Subcutaneous adipose tissue (tissue), 4 donors: ENCODE data around the gene CCNF. TPM values are rescaled to one million over a fixed set of nuclear protein-coding genes. Genes with fewer than 3 reads are reported as not detected.

Experiments
- total RNA-seq, 4 donors: library from RNA; depleted of rRNA; stranded (reverse); fragments of >200 nt; gene quantifications; one replicate each; pipeline ENCODE4 v1.1.0, GENCODE V29; 2016
- TF ChIP-seq, protein P1 (sequence below): fragments of 450-650 bp; IDR thresholded peaks from one replicate; pipeline ENCODE4 v1.5.1; 2016; ENCODE audit warnings: low read depth, mild to moderate bottlenecking, control low read depth, antibody characterized with exemption, moderate library complexity

The CCNF gene
- total RNA-seq, 4 donors from 2014 or later = 1.8 to 5.1 (median 2.0) TPM

DNA sequence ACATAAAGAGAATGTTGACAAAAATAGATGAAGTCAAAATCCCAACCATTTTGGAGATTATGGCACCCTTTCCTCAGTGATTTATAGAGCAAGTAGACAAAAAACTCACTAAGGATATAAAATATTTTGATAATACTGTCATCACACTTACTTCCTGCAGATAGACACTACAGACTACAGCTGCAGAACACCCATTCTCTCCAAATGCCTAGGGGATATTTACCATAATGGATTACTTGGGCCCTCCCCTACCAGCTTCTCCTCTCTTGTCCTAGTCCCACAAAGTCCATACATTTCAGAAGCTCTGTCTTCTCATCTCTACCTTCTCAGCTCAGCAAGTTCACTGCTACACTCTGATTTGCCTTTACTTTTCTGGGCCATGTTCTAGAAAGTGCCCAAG lies 37.2 kb upstream of the CCNF start:
- TF ChIP-seq, protein P1, sequence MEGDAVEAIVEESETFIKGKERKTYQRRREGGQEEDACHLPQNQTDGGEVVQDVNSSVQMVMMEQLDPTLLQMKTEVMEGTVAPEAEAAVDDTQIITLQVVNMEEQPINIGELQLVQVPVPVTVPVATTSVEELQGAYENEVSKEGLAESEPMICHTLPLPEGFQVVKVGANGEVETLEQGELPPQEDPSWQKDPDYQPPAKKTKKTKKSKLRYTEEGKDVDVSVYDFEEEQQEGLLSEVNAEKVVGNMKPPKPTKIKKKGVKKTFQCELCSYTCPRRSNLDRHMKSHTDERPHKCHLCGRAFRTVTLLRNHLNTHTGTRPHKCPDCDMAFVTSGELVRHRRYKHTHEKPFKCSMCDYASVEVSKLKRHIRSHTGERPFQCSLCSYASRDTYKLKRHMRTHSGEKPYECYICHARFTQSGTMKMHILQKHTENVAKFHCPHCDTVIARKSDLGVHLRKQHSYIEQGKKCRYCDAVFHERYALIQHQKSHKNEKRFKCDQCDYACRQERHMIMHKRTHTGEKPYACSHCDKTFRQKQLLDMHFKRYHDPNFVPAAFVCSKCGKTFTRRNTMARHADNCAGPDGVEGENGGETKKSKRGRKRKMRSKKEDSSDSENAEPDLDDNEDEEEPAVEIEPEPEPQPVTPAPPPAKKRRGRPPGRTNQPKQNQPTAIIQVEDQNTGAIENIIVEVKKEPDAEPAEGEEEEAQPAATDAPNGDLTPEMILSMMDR = no peak

DNA sequence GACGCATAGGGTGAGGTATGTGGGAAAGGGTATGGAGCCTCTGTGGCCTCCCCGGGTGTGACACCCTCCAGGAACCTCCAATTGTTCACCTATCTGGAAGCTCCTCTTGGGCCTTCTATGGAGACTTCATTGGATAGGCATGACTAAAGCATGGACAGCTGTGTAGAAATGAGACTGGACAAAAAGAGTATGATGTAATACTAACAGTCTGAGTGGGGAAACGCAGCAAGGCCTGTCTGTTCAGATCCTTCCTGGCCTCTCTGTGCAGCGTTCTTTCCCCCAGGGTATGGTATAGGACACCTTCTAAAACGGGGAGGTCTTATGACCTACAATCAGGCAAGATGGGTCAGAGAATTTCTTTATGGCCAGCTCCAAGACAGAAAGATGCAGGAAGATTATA lies 30.7 kb upstream of the CCNF start:
- TF ChIP-seq, protein P1 = no peak

DNA sequence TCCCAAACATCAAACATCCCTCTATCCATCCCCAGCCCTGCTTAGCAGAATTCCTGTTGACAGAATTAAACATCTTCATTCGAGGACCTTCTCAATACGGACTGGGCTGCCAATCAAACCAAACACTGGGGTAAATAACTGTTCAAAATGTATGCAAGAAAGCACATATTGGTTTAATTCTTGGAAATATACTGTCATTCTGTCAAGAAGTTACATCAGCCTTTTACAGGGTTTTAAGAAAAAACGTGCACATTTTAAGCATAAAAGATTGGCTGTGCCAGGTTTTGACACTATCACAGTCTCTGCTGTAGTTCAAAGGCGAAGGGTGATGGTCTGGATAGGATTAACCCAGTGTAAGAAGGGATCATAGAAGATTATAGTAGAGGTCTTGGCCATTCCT lies 25.1 kb upstream of the CCNF start:
- TF ChIP-seq, protein P1 = no peak

DNA sequence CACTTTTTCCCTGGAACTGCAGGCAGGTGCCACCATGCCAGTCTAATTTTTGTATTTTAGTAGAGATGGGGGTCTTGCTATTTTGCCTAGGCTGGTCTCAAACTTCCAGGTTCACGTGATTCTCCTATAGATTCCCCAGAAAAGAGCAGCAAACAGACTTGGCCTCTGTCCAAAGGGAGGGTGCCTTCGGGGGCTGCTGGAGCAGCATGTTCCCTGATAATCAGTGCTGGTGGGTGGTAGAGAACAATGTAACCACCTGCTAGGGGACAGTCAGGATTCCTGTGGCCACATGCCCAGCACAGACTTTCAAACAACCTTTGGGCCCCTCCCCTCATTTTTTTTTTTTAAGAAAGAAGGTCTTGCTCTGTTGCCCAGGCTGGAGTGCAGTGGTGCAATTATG lies 14.2 kb upstream of the CCNF start:
- TF ChIP-seq, protein P1 = no peak

DNA sequence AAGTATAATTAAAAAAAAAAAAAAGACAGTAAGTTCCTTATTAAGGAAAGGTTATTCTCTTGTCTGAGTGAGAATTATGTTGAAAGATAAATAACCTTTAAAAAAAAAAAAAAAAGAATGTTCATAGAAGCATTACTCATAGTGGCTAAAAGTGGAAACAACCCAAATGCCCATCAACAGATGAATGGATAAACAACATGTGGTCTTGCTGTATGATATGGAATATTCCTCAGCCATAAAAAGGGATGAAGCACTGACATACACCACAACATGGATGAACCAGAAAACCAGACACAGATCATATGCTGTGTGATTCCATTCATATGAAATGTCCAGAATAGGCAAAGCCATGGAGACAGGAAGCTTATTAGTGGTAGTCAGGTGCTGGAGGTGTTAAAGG lies 9.2 kb upstream of the CCNF start:
- TF ChIP-seq, protein P1 = no peak

DNA sequence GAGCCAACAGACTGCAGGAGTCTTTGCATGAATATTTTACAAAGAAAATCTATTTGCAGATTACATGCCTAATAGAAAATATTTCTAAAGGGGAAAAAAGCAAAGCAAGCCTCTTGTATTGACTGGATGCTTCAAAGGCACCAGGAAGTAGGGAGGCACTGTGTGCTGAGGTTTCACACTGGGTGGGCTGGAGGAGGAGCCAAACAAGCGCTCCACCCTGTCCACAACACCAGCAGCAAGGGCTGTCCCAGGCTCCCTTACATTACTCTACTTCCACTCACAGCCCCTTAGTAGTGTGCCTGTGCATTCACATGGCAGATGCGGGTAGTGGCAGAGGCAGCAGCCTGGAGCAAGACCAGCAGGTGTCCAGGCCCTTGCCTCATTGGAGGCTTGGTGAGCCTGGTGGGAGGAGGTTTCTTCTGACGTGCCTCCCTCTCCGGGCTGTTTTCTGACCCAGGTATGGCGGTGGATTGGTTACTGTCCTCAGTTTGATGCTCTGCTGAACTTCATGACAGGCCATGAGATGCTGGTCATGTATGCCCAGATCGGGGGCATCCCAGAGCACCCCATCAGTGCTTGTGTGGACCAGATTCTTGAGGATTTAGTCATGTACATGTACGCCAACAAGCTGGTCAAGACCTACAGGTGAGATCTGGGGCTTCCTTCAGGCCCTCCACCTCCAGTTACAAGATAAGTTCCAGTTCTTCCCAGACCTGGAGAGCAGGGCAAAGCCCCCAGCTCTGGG lies 7.0 kb upstream of the CCNF start:
- TF ChIP-seq, protein P1 = no peak

DNA sequence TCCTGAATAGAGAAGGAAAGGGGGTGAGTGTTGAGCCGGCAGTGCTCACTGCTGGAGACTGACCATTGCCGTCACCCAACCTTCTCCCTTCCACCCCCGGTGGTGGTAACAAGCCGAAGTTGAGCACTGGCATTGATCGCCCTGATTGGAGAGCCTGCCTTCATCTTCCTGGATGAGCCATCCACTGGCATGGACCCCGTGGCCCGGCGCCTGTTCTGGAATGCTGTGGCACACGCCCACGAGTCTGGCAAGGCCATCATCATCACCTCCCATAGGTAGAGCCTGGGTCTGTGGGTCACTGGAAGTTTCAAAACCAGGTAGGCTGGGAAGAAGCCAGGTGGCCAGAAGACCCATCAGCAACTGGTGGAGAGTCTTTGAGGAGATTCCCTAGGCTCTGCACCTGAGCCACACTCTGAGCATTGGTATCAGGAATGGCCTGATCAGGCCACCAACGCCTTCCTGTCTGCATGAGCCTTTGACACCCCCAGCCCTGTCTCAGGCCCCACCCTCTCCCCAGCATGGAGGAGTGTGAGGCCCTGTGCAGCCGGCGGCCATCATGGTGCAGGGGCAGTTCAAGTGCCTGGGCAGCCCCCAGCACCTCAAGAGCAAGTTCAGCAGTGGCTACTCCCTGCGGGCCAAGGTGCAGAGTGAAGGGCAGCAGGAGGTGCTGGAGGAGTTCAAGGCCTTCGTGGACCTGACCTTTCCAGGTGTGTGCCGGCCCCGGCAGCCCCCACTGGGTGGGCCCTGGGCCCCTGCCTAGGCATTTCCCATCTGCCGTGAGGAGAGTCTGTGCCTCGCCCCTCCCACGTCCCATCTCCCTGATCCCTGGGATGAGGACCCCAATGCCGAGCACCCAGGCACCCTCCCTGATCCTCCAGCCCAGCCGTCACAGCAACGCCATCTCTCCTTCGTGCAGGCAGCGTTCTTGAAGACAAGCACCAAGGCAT lies 4.9 kb upstream of the CCNF start:
- TF ChIP-seq, protein P1 = no peak
